Ascending aorta (tissue), 2 donors: Measurements from ENCODE around the gene CAMSAP2. TPM values are rescaled to one million over a fixed set of nuclear protein-coding genes. Genes with fewer than 3 reads are reported as not detected.
"Not testable (repeated sequence)": the region's sequence is repeated elsewhere in the genome, so short reads cannot be mapped to it uniquely, and the experiment has no call there.

Experiments used
- DNase-seq, 2 donors: peaks; one replicate each; pipeline ENCODE4 v3.0.0-alpha.2; 2019; ENCODE audit warnings: low spot score in 2 of 2
- H3K27ac ChIP-seq, 2 donors: fragments of 200-600 bp; sonication (generic); one replicate each; pipeline ENCODE4 v1.5.1; 2016 to 2017; ENCODE audit warnings: mild to moderate bottlenecking in 1 of 2
- H3K27me3 ChIP-seq: fragments of 200-600 bp; sonication (generic); one replicate; pipeline ENCODE4 v1.5.1; 2017
- H3K36me3 ChIP-seq, 2 donors: fragments of 200-600 bp; sonication (generic); one replicate each; pipeline ENCODE4 v1.5.1; 2016
- H3K4me1 ChIP-seq, 2 donors: fragments of 200-600 bp; sonication (generic); one replicate each; pipeline ENCODE4 v1.5.1; 2016 to 2017; ENCODE audit warnings: mild to moderate bottlenecking in 1 of 2
- H3K4me3 ChIP-seq, 2 donors: fragments of 200-600 bp; sonication (generic); one replicate each; pipeline ENCODE4 v1.5.1; 2016 to 2017; ENCODE audit warnings: mild to moderate bottlenecking in 1 of 2
- H3K9me3 ChIP-seq, 2 donors: fragments of 200-600 bp; sonication (generic); one replicate each; pipeline ENCODE4 v1.5.1; 2016
- intact Hi-C: fragments of 100-400 bp; cut with DNase I; formaldehyde crosslinking; loops from one replicate; pipeline ENCODE4 v1.15.1; 2023
- total RNA-seq: library from RNA; depleted of rRNA; stranded (reverse); fragments of >200 nt; gene quantifications from one replicate; pipeline ENCODE4 v1.1.0, GENCODE V29; 2016
- TF ChIP-seq, protein P1 (sequence below), 3 experiments: fragments of 200-600 bp in 2 of 3; fragments of 450-650 bp in 1 of 3; sonication (generic) in 2 of 3; IDR thresholded peaks; one replicate each; pipeline ENCODE4 v1.5.1; 2016 to 2019; ENCODE audit warnings: antibody characterized with exemption in 3 of 3, mild to moderate bottlenecking in 1 of 3, moderate library complexity in 1 of 3

Gene CAMSAP2
- total RNA-seq, 1 donor from 2014 or later: 22.4 TPM

DNA sequence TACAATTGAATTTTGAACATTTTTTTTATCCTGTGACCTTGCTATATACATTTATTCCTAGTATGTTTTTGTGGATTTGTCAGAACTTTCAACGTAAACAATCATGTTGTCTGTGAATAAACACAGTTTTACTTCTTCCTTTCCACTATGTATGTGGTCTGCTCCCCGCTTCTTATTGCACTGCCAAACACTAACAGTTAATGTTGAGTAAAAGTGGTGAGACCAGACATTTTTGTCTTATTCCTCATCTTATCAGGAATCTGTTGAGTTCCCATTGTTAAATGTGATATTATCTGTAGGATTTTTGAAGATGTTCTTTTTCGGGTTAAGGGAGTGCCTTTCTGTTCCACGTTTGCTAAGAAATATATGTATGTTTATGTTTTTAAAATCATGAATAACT lies 45.9 kb downstream of the CAMSAP2 start:
- H3K27ac ChIP-seq: no peak overlapping the region
- H3K4me1 ChIP-seq: peaks cover 0 to 3% of the 10 kb centered on the region in 2 donors
- no peak for DNase-seq
- no peaks in the 10 kb centered on the region for H3K9me3 ChIP-seq
- TF ChIP-seq, protein P1, sequence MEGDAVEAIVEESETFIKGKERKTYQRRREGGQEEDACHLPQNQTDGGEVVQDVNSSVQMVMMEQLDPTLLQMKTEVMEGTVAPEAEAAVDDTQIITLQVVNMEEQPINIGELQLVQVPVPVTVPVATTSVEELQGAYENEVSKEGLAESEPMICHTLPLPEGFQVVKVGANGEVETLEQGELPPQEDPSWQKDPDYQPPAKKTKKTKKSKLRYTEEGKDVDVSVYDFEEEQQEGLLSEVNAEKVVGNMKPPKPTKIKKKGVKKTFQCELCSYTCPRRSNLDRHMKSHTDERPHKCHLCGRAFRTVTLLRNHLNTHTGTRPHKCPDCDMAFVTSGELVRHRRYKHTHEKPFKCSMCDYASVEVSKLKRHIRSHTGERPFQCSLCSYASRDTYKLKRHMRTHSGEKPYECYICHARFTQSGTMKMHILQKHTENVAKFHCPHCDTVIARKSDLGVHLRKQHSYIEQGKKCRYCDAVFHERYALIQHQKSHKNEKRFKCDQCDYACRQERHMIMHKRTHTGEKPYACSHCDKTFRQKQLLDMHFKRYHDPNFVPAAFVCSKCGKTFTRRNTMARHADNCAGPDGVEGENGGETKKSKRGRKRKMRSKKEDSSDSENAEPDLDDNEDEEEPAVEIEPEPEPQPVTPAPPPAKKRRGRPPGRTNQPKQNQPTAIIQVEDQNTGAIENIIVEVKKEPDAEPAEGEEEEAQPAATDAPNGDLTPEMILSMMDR (IDR thresholded peaks at IDR 0.05): no peak
- H3K4me3 ChIP-seq: no peak overlapping the region
- H3K27me3 ChIP-seq: no peaks in the 10 kb centered on the region
- intact Hi-C loops: no loop called here
- peaks cover 10 to 22% of the 10 kb centered on the region in 2 donors for H3K36me3 ChIP-seq

DNA sequence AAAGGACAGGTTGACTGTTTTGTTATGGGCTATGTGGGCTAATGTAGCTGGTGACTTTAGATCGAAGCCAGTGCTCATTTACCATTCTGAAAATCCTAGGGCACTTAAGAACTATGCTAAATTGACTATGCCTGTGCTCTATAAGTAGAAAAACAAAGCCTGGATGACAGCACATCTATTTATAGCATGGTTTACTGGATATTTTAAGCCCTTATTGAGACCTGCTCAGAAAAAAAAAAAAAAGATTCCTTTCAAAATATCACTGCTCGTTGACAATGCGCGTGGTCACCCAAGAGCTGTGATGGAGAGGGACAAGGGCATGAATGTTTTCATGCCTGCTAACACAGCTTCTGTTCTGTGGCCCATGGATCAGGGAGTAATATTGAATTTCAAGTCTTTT lies 48.1 kb downstream of the CAMSAP2 start:
- DNase-seq: no peak
- Histone ChIP-seq H3K4me3 (no peak overlapping the region), H3K4me1 (no peaks in the 10 kb centered on the region), H3K27ac (no peak overlapping the region), H3K27me3 (no peaks in the 10 kb centered on the region), H3K9me3 (no peaks in the 10 kb centered on the region), H3K36me3 (peaks cover 10 to 22% of the 10 kb centered on the region in 2 donors)
- TF ChIP-seq, protein P1 (IDR thresholded peaks at IDR 0.05): no peak
- intact Hi-C loops: no loop called here

DNA sequence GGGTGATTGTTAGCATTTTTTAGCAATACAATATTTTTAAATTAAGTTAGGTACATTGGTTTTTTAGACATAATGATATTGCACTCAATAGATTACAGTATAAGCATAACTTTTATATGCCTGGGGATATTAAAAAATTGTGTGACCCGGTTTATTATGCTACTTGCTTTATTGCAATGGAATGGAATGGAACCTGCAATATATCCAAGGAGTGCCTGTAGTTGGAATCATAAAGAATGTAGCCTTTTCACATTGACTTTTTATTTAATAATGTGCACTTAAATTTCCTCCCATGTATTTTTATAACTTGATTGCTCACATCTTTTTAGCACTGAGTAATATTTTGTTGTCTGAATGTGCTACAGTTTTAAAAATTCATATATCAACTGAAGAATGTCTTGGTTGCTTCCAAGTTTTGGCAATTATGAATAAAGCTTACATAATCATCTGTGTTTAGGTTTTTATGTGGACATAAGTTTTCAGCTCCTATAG lies 49.2 kb downstream of the CAMSAP2 start:
- Histone ChIP-seq H3K9me3 (no peaks in the 10 kb centered on the region), H3K4me3 (no peak overlapping the region), H3K36me3 (peaks cover 5 to 19% of the 10 kb centered on the region in 2 donors), H3K27ac (no peak overlapping the region), H3K27me3 (no peaks in the 10 kb centered on the region), H3K4me1 (no peaks in the 10 kb centered on the region)
- intact Hi-C loops: no loop called here
- DNase-seq: no peak
- TF ChIP-seq, protein P1 (IDR thresholded peaks at IDR 0.05): no peak

DNA sequence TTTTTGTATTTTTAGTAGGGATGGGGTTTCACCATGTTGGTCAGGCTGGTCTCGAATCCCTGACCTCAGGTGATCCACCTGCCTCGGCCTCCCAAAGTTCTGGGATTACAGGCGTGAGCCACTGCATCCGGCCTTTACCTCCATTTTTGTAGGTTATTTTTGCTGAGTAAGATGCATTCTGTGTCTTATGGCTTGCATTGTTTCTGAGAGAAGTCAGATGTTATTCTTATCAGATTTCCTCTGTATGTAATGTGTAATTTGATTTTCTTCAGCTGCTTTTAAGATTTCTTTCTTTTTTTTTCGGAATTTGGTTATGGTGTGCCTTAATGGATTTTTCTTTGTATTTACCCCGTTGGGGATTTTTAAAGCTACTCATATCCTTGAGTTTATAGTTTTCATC lies 52.3 kb downstream of the CAMSAP2 start:
- peaks cover 0 to 10% of the 10 kb centered on the region in 2 donors for H3K4me1 ChIP-seq
- H3K4me3 ChIP-seq, H3K27ac ChIP-seq, H3K36me3 ChIP-seq, H3K9me3 ChIP-seq, DNase-seq, H3K27me3 ChIP-seq, intact Hi-C loops: not testable (repeated sequence)

DNA sequence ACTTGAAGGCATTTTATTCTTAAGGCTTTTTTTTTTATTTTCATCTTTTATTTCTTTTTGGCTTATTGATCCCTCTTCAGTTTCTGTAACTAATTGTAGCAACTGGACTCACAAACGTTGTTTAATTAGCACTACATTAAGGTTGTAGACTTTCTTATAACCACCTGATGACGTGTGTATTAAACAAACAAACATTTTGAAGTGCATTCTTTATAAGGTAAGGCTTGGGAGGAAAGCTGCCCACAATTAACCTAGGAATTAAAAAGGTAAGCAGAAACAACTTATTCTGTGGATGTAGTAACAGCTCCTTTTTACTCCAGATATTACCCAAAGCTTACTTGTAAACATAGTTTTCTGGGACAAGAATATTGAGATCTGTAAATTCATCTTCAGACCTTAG lies 55.0 kb downstream of the CAMSAP2 start:
- intact Hi-C loops: no loop called here
- Histone ChIP-seq H3K4me1 (peaks cover 0 to 10% of the 10 kb centered on the region in 2 donors), H3K36me3 (no peaks in the 10 kb centered on the region), H3K27me3 (no peaks in the 10 kb centered on the region), H3K9me3 (no peaks in the 10 kb centered on the region), H3K4me3 (no peak overlapping the region), H3K27ac (no peak overlapping the region)
- DNase-seq: no peak
- TF ChIP-seq, protein P1 (IDR thresholded peaks at IDR 0.05): no peak

DNA sequence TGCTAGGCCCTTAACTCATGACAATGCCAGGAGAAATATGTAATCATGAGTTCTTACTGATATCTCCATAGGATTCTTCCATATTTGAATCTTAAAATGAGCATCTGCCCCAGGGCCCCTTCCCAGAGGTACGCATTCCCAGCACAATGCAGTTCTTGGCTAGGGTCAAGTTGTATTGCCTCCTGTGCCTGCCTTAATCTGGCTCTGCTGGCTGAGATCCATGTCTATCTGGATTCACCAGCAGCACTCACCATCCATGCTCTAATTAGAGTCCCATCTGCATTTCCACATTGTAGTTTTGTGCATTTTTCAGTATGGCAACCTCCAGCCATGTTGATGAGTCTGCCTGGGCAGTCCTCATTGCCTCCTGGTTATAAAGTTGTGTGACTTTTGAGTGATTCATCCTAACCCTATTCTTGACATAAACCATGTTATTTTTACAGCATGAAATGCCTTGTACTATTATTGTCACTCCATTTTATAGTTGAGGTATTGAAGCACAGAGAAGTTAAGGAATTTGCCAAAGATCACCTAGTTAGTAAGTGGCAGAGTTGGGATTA lies 55.9 kb downstream of the CAMSAP2 start:
- TF ChIP-seq, protein P1 (IDR thresholded peaks at IDR 0.05): no peak
- no peaks in the 10 kb centered on the region for H3K9me3 ChIP-seq
- intact Hi-C loops: no loop called here
- no peaks in the 10 kb centered on the region for H3K27me3 ChIP-seq
- no peak overlapping the region for H3K4me3 ChIP-seq
- no peak overlapping the region for H3K27ac ChIP-seq
- H3K36me3 ChIP-seq: no peaks in the 10 kb centered on the region
- no peak for DNase-seq
- peaks cover 0 to 10% of the 10 kb centered on the region in 2 donors for H3K4me1 ChIP-seq
